ENCODE results near the gene ESYT3.

DNA sequence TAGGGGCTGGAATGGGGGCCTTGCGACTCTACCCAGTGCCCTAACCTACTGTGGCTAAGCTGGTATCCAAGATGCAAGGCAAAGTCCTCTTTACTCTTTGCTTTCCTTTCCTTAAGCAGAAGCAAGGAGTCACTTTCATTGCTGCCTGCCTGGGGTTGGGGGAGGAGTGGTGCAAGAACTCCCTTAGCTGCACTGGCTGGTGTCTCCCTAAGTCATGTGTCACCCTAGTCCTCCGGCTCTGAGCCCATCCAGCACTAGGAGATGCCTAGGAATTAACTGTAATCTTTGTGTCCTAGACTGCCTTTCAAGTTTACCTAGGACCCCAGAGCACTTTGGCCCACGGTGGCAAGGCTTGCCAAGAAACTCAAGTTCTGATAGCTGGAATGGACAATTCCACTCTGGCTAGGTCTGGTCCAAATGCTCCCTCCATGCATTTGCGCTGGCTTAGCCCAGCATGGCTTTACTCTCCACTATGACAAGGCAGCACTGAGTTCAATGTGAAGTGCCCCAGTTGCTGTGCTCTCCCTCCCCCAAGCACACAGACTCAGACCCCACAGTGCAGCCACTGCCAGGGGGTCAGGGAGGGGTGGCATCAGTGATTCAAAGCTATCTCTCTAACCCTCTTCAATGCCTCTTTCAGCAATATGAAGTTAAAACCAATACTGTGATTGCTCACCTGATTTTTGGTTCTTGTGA lies 58.7 kb downstream of the ESYT3 start:
- no peak for TF ChIP-seq CTCF (IDR thresholded peaks at IDR 0.05 in 4 of 5, conservative IDR thresholded peaks at IDR 0.05 in 1 of 5)
- no peak for TF ChIP-seq POLR2A (IDR thresholded peaks at IDR 0.05)

Measured in gastrocnemius medialis (tissue), 4 donors.